A673 (cell line): Measurements from ENCODE around the gene PSTPIP1.

ENCODE experiments used
- EZH2 ChIP-seq: fragments of 200-600 bp; sonication (generic); IDR thresholded peaks from 2 replicates; pipeline ENCODE4 v1.6.1; 2017; ENCODE audit warnings: borderline replicate concordance, low read depth, mild to moderate bottlenecking, mixed read lengths, antibody characterized with exemption, low read length; ENCODE audit not compliant: poor library complexity, severe bottlenecking
- TF ChIP-seq, protein P1 (sequence below): fragments of 300-800, 200-600 bp; sonication (generic); conservative IDR thresholded peaks from 2 replicates; pipeline ENCODE4 v1.5.1; 2017; ENCODE audit warnings: low read depth, mild to moderate bottlenecking, antibody characterized with exemption, low read length, moderate library complexity, mixed read lengths

DNA sequence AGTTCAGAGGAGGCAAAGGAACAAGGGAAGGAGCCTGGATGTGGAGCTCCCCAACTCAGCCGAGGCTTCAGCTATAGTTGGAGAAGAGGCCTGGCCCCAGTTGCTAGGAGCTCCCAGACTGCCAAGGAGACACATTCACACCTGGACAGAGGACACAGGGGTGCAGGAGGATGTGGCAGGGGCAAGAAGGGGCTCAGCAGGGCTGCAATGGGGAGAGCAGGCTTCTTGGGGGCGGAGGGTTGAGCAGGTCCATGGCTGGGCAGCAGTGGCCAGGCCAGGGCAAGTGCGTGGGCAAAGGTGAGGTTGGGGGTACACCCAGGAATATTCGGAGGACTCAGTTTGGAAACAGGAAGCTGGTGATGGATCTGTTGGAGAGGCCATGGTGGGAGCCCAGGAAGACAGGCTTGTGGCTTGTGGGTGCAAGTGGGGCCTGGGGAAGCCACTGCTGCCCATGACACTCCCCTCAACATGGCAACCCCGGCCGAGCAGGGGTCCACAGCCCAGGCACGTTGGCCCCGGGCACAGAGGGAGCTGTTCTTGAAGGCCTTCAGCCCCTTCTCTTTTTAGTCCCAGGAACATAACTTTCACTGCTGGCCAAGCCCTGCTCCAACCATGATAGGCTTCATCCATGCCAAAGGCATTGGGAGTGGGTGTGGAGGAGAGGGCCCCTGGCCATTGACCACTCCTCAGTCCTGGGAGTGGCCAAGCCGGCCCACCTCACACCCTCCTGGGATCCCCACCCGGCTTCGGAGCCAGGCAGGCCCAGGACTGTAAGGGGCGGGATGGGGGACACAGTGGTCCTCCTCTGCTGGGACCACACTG, 42.7 kb downstream of the PSTPIP1 start:
- TF ChIP-seq, protein P1, sequence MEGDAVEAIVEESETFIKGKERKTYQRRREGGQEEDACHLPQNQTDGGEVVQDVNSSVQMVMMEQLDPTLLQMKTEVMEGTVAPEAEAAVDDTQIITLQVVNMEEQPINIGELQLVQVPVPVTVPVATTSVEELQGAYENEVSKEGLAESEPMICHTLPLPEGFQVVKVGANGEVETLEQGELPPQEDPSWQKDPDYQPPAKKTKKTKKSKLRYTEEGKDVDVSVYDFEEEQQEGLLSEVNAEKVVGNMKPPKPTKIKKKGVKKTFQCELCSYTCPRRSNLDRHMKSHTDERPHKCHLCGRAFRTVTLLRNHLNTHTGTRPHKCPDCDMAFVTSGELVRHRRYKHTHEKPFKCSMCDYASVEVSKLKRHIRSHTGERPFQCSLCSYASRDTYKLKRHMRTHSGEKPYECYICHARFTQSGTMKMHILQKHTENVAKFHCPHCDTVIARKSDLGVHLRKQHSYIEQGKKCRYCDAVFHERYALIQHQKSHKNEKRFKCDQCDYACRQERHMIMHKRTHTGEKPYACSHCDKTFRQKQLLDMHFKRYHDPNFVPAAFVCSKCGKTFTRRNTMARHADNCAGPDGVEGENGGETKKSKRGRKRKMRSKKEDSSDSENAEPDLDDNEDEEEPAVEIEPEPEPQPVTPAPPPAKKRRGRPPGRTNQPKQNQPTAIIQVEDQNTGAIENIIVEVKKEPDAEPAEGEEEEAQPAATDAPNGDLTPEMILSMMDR = no peak
- no peak for TF ChIP-seq EZH2
